Measurements from ENCODE around the gene OR52E4.
A peak's percentile ranks its signal among the peaks of the same experiment; 100 is the strongest.

Gene OR52E4

GRCh38 chr11:5891216-5891800 lies 10.9 kb downstream of the OR52E4 start:
- peak; percentile 7 for DNase-seq (ENCODE audit: low read depth)
- no peak overlapping the region for H3K4me3 ChIP-seq (ENCODE audit: low read depth, low read length)
- TF ChIP-seq, protein P1, sequence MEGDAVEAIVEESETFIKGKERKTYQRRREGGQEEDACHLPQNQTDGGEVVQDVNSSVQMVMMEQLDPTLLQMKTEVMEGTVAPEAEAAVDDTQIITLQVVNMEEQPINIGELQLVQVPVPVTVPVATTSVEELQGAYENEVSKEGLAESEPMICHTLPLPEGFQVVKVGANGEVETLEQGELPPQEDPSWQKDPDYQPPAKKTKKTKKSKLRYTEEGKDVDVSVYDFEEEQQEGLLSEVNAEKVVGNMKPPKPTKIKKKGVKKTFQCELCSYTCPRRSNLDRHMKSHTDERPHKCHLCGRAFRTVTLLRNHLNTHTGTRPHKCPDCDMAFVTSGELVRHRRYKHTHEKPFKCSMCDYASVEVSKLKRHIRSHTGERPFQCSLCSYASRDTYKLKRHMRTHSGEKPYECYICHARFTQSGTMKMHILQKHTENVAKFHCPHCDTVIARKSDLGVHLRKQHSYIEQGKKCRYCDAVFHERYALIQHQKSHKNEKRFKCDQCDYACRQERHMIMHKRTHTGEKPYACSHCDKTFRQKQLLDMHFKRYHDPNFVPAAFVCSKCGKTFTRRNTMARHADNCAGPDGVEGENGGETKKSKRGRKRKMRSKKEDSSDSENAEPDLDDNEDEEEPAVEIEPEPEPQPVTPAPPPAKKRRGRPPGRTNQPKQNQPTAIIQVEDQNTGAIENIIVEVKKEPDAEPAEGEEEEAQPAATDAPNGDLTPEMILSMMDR (IDR thresholded peaks at IDR 0.05; ENCODE audit: insufficient read depth, low read depth, low read length, missing control alignments) = peak; percentile 5

GRCh38 chr11:5892908-5893307 lies 12.5 kb downstream of the OR52E4 start, which contains the start of gene OR52E5:
Gene OR52E5 (plus strand): TSS chr11:5893208. CDS start chr11:5900777, 7,569 bp downstream.
- TF ChIP-seq, protein P1 (IDR thresholded peaks at IDR 0.05; ENCODE audit: insufficient read depth, low read depth, low read length, missing control alignments) = no peak
- no peak for DNase-seq (ENCODE audit: low read depth)
- no peak within 1 kb of the TSS for H3K4me3 ChIP-seq (ENCODE audit: low read depth, low read length)

DNA sequence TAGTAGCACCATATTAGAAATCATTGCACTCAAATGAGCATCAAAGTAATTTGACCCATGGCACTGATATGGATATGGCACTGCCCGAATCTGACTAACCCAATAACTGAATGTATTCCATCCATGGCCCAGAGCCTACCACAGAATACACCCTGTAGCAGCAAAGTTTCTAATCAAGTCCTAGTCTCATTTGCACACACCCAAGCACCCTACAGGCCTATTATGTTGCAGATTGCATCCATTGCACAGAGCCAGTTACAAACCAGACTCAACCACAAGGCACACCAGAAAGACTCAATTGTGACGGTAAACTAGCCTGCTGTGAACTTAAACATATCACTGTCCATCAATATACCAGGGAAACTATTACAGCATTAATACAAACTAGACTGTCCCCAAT lies 19.1 kb downstream of the OR52E4 start:
- DNase-seq (ENCODE audit: low read depth) = no peak
- no peak overlapping the region for H3K4me3 ChIP-seq (ENCODE audit: low read depth, low read length)
- TF ChIP-seq, protein P1 (IDR thresholded peaks at IDR 0.05; ENCODE audit: insufficient read depth, low read depth, low read length, missing control alignments) = no peak

- TF ChIP-seq, protein P1 (IDR thresholded peaks at IDR 0.05; ENCODE audit: insufficient read depth, low read depth, low read length, missing control alignments) = no peak
- DNase-seq (ENCODE audit: low read depth) = no peak
- H3K4me3 ChIP-seq (ENCODE audit: low read depth, low read length) = no peak overlapping the region
These were observed 30.1 kb downstream of the OR52E4 start for GRCh38 chr11:5910540-5910939.

DNA sequence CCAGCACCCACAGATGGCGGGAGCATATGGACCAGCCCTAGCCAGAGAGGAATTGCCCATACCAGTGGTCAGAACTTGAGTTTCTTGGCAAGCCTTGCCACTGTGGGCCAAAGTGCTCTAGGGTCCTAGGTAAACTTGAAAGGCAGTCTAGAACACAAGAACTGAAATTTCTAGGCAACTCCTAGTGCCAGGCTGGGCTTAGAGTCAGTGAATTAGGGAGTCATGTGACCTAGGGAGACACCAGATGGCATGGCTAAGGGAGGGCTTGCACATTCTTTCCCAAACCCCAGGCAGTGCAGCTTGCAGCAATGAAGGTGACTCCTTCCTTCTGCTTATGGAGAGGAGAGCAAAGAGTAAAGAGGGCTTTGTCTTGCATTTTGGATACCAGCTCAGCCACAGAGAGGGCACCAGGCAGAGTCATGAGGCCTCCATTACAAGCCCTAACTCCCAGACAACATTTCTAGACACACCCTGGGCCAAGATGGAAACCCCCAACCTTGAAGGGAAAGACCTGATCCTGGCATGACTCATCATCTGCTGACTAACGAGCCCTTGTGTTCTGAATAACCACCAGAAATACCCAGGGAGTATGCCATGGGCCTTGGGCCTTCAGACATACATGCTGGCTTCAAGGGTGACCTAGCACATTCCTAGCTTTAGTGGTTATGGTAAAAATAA lies 42.5 kb downstream of the OR52E4 start:
- H3K4me3 ChIP-seq (ENCODE audit: low read depth, low read length) = no peak overlapping the region
- TF ChIP-seq, protein P1 (IDR thresholded peaks at IDR 0.05; ENCODE audit: insufficient read depth, low read depth, low read length, missing control alignments) = no peak
- DNase-seq (ENCODE audit: low read depth) = peak; percentile 69

- no peak overlapping the region for H3K4me3 ChIP-seq (ENCODE audit: low read depth, low read length)
- DNase-seq (ENCODE audit: low read depth) = no peak
- TF ChIP-seq, protein P1 (IDR thresholded peaks at IDR 0.05; ENCODE audit: insufficient read depth, low read depth, low read length, missing control alignments) = no peak
These were observed 43.0 kb downstream of the OR52E4 start for GRCh38 chr11:5923427-5923776.
